HG03139 (cell line): ENCODE measurements around the gene CALCB.

Experiments used
- ATAC-seq: cut with Tn5 transposase; IDR thresholded peaks from one replicate; pipeline ENCODE4 v1.9.1; 2021; ENCODE audit not compliant: unreplicated experiment

The CALCB gene

DNA sequence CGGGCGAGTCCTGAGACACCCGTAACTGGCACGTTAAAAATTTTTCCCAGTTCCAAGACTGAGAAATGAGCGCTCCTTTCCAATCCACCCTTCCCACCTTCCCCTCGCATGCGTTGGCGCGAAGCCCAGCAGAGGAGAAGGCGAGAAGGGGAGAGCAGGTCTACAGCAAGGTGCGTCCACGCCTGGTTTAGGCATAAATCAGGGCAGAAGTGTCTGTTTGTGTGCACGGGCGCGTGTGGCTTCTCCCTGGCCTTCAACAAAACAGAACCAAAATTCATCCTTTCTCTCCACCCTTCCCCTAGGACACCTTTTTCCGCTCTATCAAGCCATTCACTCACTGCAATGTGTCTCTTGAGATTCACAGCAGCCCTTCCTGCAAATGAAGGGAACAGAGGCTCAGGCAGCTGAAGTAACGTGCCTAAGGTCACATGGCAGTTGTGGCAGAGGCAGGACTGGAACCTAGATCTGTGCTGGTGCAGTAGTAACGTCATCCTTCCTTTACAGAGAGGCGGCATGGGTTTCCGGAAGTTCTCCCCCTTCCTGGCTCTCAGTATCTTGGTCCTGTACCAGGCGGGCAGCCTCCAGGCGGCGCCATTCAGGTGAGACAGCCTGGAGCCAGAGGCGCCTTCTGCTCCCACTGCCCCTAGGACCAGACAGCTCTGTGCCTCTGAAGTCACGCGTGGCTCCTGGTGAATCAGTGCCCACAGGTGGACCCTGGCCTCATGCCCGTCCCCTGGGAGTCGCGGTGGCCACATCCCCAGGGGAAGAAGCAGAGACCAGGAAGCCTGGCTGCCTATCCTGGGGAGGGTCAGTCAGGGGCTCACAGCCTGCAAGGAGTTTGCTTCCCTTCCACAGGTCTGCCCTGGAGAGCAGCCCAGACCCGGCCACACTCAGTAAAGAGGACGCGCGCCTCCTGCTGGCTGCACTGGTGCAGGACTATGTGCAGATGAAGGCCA lies 1.1 kb downstream of the CALCB start:
- ATAC-seq: peak; percentile 92

DNA sequence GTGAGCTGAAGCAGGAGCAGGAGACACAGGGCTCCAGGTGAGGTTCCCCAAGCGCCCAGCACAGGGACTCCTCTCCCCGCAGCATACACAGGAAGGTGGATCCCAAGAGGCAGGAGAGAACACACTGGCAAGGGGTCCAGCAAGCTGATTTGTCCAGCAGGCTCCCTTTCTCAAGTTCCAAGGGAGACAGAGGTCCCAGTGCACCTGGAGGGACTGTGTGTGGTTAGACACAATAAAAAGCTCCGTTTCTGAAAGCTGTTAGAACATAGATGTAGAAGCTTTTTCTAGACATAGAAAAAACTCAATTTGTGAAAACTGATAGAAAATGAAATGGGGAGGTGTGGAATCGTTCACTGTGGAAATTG lies 1.8 kb downstream of the CALCB start:
- ATAC-seq: no peak

GRCh38 chr11:15091175-15091574 lies 17.8 kb downstream of the CALCB start:
- no peak for ATAC-seq

DNA sequence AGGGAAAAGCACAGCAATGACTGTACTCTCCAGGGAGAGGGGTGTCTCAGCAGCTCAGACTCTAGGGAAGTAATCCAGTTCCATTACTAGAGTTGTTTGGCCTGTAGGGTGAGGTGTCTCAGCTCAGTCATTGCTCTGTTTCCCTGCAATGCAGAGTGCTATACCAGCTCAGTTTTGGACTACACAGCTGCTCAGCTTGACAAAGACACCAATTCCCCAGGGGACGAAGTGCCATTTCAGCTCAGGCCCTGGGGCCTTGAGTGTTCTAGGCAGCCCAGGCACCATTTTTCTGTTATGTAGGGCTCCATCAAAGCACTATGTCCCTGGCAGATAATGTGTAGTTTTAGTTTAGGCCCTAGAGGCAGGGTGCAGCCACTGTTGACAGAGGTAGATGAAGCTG lies 18.2 kb downstream of the CALCB start:
- no peak for ATAC-seq

- no peak for ATAC-seq
Measured at GRCh38 chr11:15093432-15093831, 20.0 kb downstream of the CALCB start.

DNA sequence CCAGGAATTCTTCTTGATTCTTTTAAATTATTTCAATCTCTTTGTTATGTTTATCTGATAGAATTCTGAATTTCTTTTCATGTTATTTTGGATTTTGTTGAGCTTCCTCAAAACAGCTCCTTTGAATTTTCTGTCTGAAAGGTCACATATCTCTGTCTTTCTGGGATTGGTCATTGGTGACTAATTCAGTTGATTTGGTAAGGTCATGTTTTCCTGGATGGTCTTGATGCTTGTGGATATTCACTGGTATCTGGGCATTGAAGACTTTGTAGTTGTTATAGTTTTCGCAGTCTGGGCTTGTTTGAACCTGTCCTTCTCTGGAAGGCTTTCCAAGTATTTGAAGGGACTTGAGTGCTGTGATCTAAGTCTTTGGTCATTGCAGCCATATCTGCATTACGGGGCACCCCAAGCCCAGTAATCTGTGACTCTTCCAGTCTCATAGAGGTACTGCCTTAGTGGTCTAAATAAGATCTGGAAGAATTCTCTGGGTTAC lies 22.4 kb downstream of the CALCB start:
- no peak for ATAC-seq

GRCh38 chr11:15097411-15097810 lies 24.0 kb downstream of the CALCB start:
- no peak for ATAC-seq

GRCh38 chr11:15099267-15099666 lies 25.9 kb downstream of the CALCB start:
- ATAC-seq: no peak

GRCh38 chr11:15101072-15101709 lies 27.8 kb downstream of the CALCB start:
- ATAC-seq: peak; percentile 73

DNA sequence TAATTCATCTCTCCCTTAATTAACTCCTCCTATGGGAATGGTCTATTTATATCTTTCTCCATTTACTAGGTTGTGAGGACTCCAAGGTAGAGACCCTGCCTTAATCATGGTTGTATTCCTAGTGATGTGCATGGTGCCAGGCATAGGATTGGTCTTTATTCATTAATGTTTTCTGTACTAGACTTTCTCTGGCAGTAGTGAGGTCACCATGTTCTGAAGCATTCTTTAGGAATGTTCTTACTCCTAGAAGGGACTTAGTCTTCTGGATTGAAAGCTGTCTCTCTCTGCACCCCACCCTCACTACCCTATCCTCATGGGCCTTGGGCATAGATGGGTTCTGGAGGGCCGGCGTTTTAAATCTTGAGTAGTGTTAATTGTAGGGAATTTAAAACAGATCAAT lies 30.8 kb downstream of the CALCB start:
- no peak for ATAC-seq

GRCh38 chr11:15106201-15106965 lies 33.0 kb downstream of the CALCB start:
- ATAC-seq: no peak

DNA sequence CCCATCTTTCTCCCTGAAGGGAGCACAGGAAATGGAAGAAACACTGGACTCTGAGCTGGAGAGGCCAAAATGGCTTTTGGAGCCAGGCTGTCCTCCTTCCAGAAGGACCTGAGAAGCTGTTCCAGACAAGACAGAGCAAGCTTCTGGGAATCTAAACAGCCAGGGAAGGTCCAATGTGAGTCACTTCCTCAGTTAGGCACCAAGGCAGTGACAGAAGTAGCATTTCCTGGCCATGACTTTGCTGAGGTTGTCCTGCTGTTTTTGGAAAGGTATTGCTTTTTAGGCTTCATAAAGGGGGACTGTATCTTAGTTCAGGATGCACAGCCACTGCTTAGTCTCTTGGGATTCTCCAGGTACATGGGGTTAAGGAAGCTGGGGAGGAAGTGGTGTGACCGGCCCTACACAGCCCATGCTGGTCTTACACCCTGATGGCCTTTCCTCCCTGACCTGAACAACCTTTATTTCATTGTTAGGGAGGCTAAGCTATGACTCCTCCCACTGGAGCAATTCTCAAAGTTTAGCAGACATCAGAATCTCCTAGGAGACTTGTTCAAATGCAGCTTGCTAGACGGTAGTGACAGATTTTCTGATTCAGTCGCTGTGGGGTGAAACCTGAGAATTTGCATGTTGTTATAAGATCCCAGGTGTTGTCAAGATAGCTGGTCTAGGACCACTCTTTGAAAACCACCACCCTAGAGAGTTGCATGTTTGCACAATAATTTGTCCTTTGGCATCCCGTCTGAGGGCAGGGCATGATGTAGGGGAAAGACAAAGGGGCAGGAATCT lies 34.5 kb downstream of the CALCB start:
- peak; percentile 61 for ATAC-seq

- ATAC-seq: no peak
Measured at GRCh38 chr11:15108592-15109130, 35.3 kb downstream of the CALCB start.

DNA sequence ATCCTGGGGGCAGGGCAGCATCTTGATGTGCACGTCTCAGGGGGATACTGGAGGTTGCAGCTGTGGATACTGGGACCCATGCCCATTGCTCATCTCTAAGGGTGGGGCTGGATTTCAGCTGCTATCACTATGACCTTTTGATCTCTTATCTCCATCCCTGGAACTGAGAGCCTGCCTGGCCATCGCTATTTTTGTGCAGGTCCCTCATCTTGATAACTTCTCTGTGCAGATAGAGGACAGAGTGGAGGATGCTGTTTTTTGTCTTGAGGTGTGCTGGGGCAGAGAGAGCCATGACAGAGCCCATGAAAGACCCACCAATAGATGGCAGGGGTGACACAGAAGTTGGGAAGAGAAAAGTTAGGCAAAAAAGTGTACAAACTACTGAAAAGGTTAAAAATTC lies 36.2 kb downstream of the CALCB start:
- no peak for ATAC-seq

GRCh38 chr11:15111215-15111614 lies 37.8 kb downstream of the CALCB start:
- no peak for ATAC-seq

DNA sequence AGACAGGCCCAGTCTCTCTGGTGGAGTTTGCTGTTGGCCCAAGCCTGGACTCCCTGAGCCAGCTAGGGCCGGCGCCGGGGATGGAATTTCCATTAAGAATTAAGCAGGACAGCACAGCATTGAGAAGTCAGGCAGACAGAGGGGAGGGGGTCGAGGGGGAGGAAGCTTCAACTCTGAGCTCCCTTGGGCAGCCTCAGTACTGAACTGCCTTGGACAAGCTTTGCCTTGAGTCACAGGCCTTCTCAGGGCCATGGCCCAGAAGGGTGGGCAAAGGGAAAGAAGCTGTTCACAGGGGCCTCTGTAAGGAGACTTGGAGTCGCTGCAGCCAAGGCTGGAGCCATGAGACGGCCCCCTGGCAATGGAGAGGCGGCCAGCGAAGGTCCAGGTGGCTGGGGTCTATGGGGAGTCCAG lies 38.7 kb downstream of the CALCB start:
- no peak for ATAC-seq

DNA sequence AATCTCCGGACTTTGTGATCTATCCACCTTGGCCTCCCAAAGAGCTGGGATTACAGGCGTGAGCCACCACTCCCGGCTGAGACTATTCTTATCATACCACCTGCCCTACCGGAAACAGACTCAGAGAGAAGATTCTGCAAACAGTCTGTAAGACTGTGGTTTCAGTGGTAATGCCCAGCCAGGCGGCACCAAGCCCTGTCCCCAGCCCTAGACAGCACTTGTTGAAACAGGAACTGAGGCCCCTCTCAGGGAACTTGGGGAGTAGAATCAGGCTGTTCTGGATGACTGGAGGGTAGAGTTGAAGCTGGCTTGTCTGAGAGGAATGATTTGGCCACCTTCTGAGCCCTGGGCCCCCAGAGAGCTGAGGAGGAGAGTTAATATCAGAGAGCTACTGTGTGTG lies 40.0 kb downstream of the CALCB start:
- peak; percentile 91 for ATAC-seq

GRCh38 chr11:15114501-15115475 lies 41.4 kb downstream of the CALCB start, which contains the start of gene INSC:
INSC (plus strand) TSS chr11:15114923; CDS start chr11:15149175, 34,252 bp downstream.
- ATAC-seq: no peak

DNA sequence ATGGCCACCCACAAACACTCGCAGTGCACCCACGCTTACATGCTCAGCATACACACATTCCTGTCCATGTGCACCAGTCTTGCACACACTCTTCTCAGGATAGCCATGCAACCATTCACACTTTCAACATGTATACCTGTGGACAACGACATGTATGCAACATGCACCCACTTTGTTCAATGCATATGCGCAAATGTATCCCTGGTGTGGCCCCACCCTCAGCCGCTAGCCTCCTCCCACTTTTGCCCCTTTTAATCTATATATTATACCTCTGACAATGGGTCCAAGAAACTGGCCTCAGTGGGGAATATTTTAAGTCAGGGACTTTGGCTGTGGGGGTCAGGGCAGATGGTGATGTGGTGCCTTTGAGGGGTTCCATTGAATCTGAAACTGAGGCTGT lies 42.3 kb downstream of the CALCB start:
- no peak for ATAC-seq
